Mucosa of rectum (tissue), 2 donors: ENCODE data around the gene ALG11.

ENCODE experiments used
- H3K27ac ChIP-seq, 2 donors: one replicate each; pipeline ENCODE4 v1.7.0; 2013; ENCODE audit warnings: inconsistent platforms in 2 of 2, low read depth in 2 of 2, low read length in 2 of 2
- H3K27me3 ChIP-seq, 2 donors: one replicate each; pipeline ENCODE4 v1.7.0; 2013; ENCODE audit warnings: low read length in 2 of 2; ENCODE audit not compliant: control insufficient read depth in 2 of 2, insufficient read depth in 2 of 2
- H3K36me3 ChIP-seq, 2 donors: one replicate each; pipeline ENCODE4 v1.7.0; 2013; ENCODE audit warnings: low read length in 2 of 2; ENCODE audit not compliant: control insufficient read depth in 2 of 2, insufficient read depth in 2 of 2
- H3K4me1 ChIP-seq, 2 donors: one replicate each; pipeline ENCODE4 v1.7.0; 2013; ENCODE audit warnings: low read length in 2 of 2, mild to moderate bottlenecking in 1 of 2; ENCODE audit not compliant: control insufficient read depth in 2 of 2, insufficient read depth in 2 of 2
- H3K4me3 ChIP-seq, 2 donors: one replicate each; pipeline ENCODE4 v1.7.0; 2013; ENCODE audit warnings: low read length in 2 of 2
- H3K9ac ChIP-seq, 2 donors: one replicate each; pipeline ENCODE4 v1.7.0; 2013; ENCODE audit warnings: low read length in 2 of 2, low read depth in 1 of 2, mild to moderate bottlenecking in 1 of 2
- H3K9me3 ChIP-seq, 2 donors: one replicate each; pipeline ENCODE4 v1.7.0; 2013; ENCODE audit warnings: low read length in 2 of 2; ENCODE audit not compliant: control insufficient read depth in 2 of 2
- donor health status: healthy.
- donor health status: Normal muscosa, but diverticular disease.

The ALG11 gene, protein sequence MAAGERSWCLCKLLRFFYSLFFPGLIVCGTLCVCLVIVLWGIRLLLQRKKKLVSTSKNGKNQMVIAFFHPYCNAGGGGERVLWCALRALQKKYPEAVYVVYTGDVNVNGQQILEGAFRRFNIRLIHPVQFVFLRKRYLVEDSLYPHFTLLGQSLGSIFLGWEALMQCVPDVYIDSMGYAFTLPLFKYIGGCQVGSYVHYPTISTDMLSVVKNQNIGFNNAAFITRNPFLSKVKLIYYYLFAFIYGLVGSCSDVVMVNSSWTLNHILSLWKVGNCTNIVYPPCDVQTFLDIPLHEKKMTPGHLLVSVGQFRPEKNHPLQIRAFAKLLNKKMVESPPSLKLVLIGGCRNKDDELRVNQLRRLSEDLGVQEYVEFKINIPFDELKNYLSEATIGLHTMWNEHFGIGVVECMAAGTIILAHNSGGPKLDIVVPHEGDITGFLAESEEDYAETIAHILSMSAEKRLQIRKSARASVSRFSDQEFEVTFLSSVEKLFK

DNA sequence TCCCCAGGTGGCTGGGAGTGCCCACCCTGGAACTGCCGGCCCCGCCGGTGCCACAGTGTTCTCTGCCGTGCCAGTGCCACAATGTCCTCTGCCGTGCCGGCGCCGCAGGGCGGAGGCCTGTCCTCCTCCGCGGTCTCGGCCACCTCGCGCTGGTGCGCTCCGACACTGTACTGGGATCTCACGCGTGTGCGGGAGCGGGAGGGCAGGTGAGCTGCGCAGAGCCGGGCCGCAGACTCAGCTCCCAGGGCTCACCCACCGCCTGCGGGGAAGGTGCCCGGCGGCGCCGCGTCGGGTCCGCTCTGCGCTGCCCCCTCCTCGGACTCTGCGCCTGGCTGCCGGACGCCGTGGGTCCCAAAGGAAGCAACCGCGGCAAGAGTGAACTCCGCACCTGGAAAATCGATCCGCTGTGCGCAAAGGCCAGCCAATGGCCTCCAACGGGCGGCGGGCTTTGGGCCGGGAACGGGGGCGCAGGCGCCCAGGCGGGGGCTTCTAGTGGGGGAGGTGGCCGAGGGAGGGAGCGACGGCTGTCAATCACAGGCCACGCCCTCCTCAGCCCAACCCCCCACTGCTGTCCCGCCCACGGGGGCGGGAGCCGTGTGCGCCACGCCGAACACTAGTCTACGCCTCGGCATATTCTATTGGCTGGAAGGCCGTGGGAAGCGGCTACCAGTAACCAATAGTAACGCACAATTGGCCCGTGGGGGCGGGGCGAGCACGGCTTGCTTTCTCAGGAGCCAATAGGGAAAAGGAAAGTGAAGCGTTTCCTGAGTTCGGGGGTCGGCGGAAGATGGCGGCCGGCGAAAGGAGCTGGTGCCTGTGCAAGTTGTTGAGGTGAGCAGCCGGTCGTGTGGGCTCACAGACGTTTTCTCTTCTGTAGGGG lies at the start of gene ALG11:
TSS of gene ALG11 (plus strand) at position 767 of the 880 bp plus-strand sequence. CDS start at position 788, 21 bp downstream.
- no peaks in the 10 kb centered on the region for H3K36me3 ChIP-seq
- peak within 1 kb of the TSS; percentile 81 to 85 for H3K9ac ChIP-seq
- no peaks in the 10 kb centered on the region for H3K9me3 ChIP-seq
- H3K4me3 ChIP-seq = peak within 1 kb of the TSS; percentile 87 to 94
- peak within 1 kb of the TSS; percentile 73 to 77 for H3K27ac ChIP-seq
- H3K27me3 ChIP-seq = no peaks in the 10 kb centered on the region
- peaks cover 11 to 15% of the 10 kb centered on the region in 2 donors for H3K4me1 ChIP-seq

DNA sequence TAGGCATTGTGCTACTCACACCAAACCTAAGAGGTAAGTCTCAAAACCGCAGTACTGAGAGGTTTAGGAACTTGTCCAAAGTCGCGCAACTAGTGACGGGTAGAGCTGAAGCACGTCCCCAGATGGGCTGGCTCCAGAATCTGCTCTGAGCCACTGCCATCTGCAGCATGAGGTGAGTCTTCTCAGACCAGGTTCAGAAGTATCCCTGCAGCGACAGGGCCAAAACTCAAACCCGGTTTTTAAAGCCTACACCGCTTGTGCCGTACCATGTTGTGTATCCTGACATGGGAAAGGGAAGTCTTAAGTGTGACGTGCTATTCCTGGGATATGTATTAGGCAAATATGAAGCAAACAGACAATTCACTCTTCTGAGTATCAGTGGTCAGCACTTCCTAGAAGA lies 46.0 kb upstream of the ALG11 start:
- Histone ChIP-seq H3K4me3 (no peak overlapping the region), H3K27me3 (no peaks in the 10 kb centered on the region), H3K9me3 (no peaks in the 10 kb centered on the region), H3K9ac (no peak overlapping the region), H3K4me1 (peaks cover 9 to 14% of the 10 kb centered on the region in 2 donors), H3K36me3 (peaks cover 4 to 7% of the 10 kb centered on the region in 2 donors), H3K27ac (no peak overlapping the region)

DNA sequence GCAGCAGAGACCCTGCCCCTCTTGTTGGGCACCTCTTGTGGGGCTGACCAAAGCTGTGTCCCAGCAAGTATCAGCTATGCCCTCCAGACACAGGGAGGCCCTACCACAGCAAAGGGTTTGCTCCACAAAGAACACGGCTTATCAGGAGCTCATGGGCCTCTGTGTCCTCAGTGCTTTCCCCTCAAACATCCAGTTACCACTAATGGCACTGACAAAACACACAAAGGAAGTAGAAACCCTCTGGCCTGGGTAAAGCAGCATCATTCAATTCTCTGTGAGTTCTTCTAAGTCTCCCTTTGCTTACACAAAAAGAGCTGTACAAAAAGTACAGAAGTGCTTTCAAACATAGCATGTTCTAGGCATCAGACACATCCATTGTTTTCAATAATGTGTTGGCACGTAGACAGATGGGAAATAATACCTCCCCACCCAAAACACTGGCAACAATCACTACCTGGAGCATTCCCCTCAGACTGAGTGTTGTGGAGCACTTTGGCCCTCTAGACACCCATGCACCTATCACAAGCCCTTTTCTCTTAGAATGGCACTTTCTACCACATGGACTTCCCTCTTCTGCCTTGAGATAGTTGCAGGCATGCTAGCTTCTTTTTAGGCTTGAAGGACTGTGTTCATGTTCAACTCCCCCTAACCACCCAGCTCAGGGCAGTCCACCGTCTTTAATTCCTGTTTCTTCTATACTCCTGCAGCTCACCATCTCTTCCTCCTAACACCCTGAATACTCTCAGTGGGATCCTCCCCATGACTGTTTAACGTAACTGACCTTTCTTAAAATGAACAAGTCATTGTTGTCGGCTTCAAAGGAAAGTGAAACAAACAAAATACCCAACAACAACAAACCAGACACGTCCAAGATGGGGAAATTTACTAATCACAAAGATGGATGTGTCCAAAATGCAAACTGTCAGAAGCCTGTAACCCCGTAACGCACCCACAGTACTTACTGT lies 44.4 kb upstream of the ALG11 start:
- H3K9ac ChIP-seq = no peak overlapping the region
- H3K27ac ChIP-seq = no peak overlapping the region
- H3K4me3 ChIP-seq = no peak overlapping the region
- H3K27me3 ChIP-seq = no peaks in the 10 kb centered on the region
- H3K4me1 ChIP-seq = no peaks in the 10 kb centered on the region
- H3K9me3 ChIP-seq = no peaks in the 10 kb centered on the region
- H3K36me3 ChIP-seq = peaks cover 4 to 7% of the 10 kb centered on the region in 2 donors

DNA sequence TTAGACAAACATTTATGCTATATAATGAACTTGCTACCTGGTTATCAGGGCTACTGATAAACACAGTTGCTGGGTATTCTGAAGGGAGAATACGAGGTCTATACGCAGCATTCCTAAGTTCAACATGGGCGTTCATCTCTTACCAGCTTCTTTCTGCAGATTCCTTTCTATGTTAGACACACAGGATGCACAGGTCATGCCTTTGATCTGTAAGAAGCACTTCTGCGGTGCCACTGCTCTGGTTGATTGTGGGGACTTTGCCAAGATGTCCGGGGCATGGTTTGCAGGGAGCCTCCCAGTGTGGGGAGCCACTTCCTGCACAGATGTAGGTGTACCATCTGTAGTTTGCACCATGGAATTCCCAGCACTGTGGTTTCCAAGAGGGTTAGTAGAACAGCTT lies 41.8 kb upstream of the ALG11 start:
- Histone ChIP-seq H3K9me3 (no peaks in the 10 kb centered on the region), H3K4me3 (no peak overlapping the region), H3K36me3 (peaks cover 4 to 7% of the 10 kb centered on the region in 2 donors), H3K9ac (no peak overlapping the region), H3K27ac (no peak overlapping the region), H3K27me3 (no peaks in the 10 kb centered on the region), H3K4me1 (no peaks in the 10 kb centered on the region)

DNA sequence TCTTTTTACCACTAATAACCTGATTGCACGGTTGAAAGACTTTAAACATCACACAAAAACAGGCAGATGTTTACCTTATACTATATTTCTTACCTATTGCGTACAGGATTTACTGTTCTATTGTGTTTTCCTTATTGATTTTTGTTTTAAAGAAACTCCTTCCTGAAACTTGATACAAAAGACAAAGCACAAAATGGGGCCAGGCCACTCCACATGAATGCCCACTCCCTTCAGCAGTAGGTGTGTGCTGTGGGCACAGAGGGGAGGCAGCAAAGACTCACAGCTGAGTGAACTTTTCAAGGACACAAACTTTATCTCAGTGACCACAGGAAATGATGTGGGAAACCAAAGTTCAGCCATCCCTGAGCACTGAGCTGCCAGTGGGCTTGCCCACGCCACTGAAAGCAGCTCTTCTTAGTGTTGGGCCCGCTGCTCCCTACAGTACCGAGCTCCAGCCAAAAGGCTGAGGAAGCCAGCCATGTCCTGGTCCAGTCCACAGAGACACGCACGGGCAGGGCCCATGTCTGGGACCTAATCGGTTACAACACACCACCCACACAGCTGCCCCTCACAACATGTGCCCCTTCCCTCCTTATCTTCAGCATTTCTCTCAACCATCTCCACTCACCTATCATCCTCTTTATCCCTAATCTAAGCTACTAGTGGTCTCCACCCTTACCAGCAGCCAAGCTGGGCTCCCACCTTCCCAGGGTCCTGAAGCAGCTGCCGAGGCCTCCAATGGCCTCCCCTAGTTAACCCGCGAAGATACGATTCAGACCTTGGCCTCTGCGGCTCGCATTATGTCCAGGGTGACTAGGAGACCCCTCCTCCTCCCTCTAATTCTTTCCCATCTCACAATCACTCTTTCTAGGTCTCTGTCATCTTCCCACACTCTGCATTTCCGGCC lies 40.4 kb upstream of the ALG11 start:
- H3K9ac ChIP-seq = no peak overlapping the region
- peaks cover 0 to 4% of the 10 kb centered on the region in 2 donors for H3K36me3 ChIP-seq
- no peaks in the 10 kb centered on the region for H3K4me1 ChIP-seq
- H3K27ac ChIP-seq = no peak overlapping the region
- no peak overlapping the region for H3K4me3 ChIP-seq
- no peaks in the 10 kb centered on the region for H3K27me3 ChIP-seq
- no peaks in the 10 kb centered on the region for H3K9me3 ChIP-seq

DNA sequence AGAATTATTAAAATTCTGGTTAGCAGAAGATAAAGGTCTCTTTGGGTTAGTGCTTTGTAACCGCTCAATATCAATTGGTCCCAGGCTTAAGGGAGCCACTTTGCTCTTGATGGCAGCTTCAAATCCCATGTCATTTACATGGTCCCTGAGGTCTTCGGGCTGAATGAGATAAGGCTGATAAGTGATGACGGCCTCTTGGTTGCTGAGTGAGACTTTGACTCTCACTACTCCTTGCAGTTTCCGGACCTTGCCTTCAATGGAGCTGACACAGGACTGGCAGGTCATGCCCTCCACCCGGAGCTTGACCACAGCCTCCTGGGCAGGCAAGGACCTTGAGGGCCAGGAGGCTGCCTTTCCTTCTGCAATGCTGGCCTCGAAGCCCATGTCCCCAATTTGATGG lies 37.7 kb upstream of the ALG11 start:
- no peaks in the 10 kb centered on the region for H3K9me3 ChIP-seq
- H3K4me1 ChIP-seq = no peaks in the 10 kb centered on the region
- H3K27ac ChIP-seq = no peak overlapping the region

DNA sequence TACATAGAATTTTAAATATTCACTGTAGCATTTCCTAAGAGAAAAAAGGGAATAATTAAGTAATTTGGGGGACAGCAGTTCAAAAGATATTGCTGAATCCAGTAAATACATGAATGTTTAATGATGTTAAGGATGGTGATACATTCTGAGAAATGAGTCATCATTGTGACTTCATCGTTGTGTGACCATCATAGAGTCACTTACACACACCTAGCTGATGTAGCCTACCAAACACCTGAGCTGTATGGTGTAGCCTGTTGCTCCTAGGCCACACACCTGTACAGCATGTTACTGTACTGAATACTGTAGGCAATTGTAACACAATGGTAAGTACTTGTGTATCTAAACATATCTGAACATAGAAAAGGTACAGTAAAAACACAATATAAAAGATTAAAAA lies 35.8 kb upstream of the ALG11 start:
- H3K36me3 ChIP-seq = no peaks in the 10 kb centered on the region
- no peak overlapping the region for H3K4me3 ChIP-seq
- no peak overlapping the region for H3K27ac ChIP-seq
- H3K27me3 ChIP-seq = no peaks in the 10 kb centered on the region
- H3K4me1 ChIP-seq = no peaks in the 10 kb centered on the region
- no peak overlapping the region for H3K9ac ChIP-seq
- no peaks in the 10 kb centered on the region for H3K9me3 ChIP-seq

More for the DNA sequence above, 37.7 kb upstream of the ALG11 start:
- H3K4me3 ChIP-seq = no peak overlapping the region
- H3K27me3 ChIP-seq = no peaks in the 10 kb centered on the region
- no peak overlapping the region for H3K9ac ChIP-seq
- H3K36me3 ChIP-seq = no peaks in the 10 kb centered on the region

DNA sequence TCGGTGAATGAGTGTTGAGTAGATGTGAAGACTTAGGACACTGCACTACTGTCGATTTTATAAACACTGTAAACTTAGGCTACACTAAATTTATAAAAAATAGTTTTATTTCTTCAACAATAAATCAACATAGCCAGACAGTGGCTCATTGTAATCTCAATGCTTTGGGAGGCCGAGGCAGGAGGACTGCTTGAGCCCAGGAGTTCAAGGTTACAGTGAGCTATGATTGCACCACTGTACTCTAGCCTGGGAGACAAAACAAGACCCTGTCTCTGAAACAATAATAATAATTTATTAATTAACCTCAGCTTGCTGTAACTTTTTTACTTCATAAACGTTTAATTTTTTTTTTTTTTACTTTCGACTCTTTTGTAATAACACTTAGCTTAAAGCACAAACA lies 35.3 kb upstream of the ALG11 start:
- no peaks in the 10 kb centered on the region for H3K36me3 ChIP-seq
- no peak overlapping the region for H3K9ac ChIP-seq
- H3K27ac ChIP-seq = no peak overlapping the region
- no peaks in the 10 kb centered on the region for H3K4me1 ChIP-seq
- no peak overlapping the region for H3K4me3 ChIP-seq
- no peaks in the 10 kb centered on the region for H3K27me3 ChIP-seq
- H3K9me3 ChIP-seq = no peaks in the 10 kb centered on the region

DNA sequence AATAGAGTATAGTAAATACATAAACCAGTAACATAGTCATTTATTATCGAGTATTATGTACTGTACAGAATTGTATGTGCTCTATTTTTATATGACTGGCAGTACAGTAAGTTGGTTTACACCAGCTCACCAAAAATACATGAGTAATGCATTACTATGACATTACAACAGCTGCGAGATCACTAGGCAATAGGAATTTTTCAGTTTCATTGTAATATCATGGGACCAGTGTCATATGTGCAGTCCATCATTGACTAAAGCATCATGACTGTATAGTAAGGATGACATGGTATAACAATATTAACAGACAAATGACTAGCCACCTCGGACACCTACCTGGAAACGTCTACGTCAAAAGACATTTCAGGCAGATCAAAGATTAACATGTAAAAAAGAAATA lies 34.6 kb upstream of the ALG11 start:
- H3K4me1 ChIP-seq = no peaks in the 10 kb centered on the region
- H3K27ac ChIP-seq = no peak overlapping the region
- no peak overlapping the region for H3K4me3 ChIP-seq
- no peaks in the 10 kb centered on the region for H3K9me3 ChIP-seq
- no peaks in the 10 kb centered on the region for H3K27me3 ChIP-seq
- H3K36me3 ChIP-seq = no peaks in the 10 kb centered on the region
- no peak overlapping the region for H3K9ac ChIP-seq
